ENCODE data around the gene ZDHHC19.

DNA sequence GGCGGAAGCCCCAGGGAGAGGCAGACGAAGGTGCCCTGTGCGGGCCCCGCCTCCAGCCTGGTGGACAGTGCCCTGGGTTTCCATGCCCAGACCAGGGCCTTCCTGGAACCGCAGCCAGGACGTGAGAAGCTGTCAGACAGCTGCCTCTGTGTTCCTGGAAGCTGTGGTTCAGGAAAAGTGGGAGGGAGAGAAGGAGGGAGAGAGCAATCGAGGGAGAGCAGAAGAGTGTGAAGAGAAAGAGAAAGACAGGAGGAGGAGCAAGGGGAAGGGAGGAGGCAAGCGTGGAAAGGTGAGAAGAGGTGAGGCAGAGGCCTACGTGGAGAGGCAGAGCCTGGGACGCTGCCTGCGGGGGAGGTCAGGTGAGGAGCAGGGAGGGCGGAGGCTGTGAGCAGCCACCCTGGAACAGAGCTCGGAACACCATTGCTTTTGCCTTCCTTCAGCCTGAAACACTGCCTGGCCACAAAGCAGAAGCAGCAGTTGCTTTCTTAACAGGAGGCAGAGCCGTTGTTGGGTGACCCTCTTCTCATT, 18.6 kb downstream of the ZDHHC19 start:
- TF ChIP-seq, protein P1, sequence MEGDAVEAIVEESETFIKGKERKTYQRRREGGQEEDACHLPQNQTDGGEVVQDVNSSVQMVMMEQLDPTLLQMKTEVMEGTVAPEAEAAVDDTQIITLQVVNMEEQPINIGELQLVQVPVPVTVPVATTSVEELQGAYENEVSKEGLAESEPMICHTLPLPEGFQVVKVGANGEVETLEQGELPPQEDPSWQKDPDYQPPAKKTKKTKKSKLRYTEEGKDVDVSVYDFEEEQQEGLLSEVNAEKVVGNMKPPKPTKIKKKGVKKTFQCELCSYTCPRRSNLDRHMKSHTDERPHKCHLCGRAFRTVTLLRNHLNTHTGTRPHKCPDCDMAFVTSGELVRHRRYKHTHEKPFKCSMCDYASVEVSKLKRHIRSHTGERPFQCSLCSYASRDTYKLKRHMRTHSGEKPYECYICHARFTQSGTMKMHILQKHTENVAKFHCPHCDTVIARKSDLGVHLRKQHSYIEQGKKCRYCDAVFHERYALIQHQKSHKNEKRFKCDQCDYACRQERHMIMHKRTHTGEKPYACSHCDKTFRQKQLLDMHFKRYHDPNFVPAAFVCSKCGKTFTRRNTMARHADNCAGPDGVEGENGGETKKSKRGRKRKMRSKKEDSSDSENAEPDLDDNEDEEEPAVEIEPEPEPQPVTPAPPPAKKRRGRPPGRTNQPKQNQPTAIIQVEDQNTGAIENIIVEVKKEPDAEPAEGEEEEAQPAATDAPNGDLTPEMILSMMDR (IDR thresholded peaks at IDR 0.05): no peak
- TF ChIP-seq POLR2AphosphoS5 (IDR thresholded peaks at IDR 0.05) (no peak), POLR2A (IDR thresholded peaks at IDR 0.05) (no peak), EP300 (IDR thresholded peaks at IDR 0.05) (no peak)

Measured in gastroesophageal sphincter (tissue), 3 donors.